Measurements from ENCODE around the gene GRM7. TPM values are rescaled to one million over a fixed set of nuclear protein-coding genes. Genes with fewer than 3 reads are reported as not detected.

GRM7 gene
- total RNA-seq, 4 donors from 2014 or later: 0.29 to 15.8 (median 0.67) TPM

DNA sequence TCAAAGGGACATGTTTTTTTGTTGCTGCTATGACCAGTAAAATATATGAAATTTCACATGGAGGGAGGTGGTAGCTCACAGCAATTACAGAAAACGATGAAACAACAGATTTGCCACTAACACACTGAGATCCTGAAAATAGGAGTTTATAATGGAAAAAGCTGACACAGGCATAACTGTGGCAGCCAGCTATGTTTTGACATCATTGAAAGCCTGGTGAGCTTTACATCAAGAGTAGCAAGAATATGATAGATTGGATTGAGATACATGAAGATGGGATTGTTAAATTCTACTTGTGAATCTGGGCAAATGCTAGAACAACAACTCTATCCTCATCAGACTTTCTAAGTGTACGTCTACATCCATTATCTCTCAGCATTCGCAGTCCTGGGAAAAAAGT, 760.7 kb downstream of the GRM7 start:
- Histone ChIP-seq H3K27ac (no peak overlapping the region), H3K36me3 (no peaks in the 10 kb centered on the region), H3K27me3 (no peaks in the 10 kb centered on the region), H3K9me3 (no peaks in the 10 kb centered on the region), H3K4me1 (no peaks in the 10 kb centered on the region), H3K4me3 (no peak overlapping the region)
- TF ChIP-seq, protein P1, sequence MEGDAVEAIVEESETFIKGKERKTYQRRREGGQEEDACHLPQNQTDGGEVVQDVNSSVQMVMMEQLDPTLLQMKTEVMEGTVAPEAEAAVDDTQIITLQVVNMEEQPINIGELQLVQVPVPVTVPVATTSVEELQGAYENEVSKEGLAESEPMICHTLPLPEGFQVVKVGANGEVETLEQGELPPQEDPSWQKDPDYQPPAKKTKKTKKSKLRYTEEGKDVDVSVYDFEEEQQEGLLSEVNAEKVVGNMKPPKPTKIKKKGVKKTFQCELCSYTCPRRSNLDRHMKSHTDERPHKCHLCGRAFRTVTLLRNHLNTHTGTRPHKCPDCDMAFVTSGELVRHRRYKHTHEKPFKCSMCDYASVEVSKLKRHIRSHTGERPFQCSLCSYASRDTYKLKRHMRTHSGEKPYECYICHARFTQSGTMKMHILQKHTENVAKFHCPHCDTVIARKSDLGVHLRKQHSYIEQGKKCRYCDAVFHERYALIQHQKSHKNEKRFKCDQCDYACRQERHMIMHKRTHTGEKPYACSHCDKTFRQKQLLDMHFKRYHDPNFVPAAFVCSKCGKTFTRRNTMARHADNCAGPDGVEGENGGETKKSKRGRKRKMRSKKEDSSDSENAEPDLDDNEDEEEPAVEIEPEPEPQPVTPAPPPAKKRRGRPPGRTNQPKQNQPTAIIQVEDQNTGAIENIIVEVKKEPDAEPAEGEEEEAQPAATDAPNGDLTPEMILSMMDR (IDR thresholded peaks at IDR 0.05): no peak
- no peak for TF ChIP-seq POLR2A (IDR thresholded peaks at IDR 0.05)
- intact Hi-C loops (cut with DNase I; ENCODE audit: low total_unique reads): no loop called here
- DNase-seq: no peak

DNA sequence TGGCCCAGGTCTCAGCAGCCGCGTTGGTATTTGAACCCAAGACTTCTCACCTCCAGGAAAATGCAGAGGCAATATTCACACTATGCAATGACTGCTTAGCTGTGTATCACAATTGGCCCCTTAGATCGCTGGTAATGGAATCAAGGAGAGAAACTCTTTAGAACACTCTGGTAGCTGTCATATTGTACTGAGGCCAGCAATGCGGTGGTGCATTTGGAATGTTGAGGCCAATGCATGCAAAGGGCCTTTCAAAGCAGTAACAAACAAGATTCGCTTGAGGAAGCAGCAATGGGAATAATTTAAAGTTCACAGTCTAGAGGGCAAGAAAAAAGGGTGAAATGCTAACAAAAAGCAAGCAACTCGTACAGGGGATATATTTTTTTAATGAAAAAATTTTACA, 764.1 kb downstream of the GRM7 start:
- H3K9me3 ChIP-seq: no peaks in the 10 kb centered on the region
- no peaks in the 10 kb centered on the region for H3K27me3 ChIP-seq
- no peaks in the 10 kb centered on the region for H3K36me3 ChIP-seq
- H3K27ac ChIP-seq: no peak overlapping the region
- H3K4me1 ChIP-seq: no peaks in the 10 kb centered on the region
- H3K4me3 ChIP-seq: no peak overlapping the region
- no peak for TF ChIP-seq POLR2A (IDR thresholded peaks at IDR 0.05)
- TF ChIP-seq, protein P1 (IDR thresholded peaks at IDR 0.05): no peak
- intact Hi-C loops (cut with DNase I; ENCODE audit: low total_unique reads): no loop called here
- no peak for DNase-seq

DNA sequence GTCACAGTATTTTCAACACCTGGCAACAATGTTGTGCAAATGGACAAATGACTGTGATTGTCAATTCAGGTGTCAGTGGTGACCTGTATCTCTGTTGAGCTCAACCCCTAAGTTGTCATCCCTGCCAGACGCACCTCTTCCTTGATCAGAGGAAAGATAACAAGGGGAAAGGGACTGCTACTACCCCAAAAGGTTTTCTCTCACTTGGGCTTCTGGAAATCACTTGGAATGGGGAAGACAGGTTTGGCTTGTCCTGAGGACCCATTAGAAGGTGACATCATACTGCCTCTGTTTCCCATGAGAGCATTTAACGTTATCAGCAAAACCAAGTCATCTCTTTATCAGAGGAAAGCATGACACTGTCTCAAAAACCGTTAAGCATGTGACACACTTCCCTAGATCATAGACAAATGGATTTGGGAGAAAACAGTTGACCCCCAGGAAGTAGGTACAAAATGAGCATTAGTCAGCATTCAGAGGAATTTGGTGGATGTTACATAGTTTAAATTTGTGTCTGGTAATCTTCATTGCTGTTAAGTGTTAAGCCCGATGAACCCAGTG, 769.5 kb downstream of the GRM7 start:
- Histone ChIP-seq H3K4me3 (no peak overlapping the region), H3K9me3 (no peaks in the 10 kb centered on the region), H3K27ac (no peak overlapping the region), H3K36me3 (no peaks in the 10 kb centered on the region), H3K27me3 (no peaks in the 10 kb centered on the region), H3K4me1 (no peaks in the 10 kb centered on the region)
- TF ChIP-seq, protein P1 (IDR thresholded peaks at IDR 0.05): no peak
- TF ChIP-seq POLR2A (IDR thresholded peaks at IDR 0.05): no peak
- intact Hi-C loops (cut with DNase I; ENCODE audit: low total_unique reads): no loop called here
- DNase-seq: no peak

DNA sequence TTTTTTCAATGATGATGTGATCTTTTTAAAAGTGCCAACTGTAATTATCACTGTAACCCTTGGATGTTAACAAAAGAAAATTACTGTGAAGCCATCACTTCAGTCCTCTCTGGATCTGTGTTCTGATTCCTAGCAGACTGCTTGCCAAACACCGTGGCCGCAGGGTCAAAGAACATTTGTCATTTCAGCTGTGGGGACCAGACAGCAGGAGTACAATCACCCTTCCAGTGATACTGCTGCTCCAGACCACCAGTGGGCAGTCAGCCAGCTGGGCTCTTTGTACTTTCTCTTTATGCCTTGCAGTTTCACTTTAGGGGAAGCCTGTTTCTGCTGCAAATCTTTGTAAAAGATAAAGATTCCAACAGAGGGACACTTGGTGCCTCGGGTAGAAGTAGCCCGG, 770.0 kb downstream of the GRM7 start:
- Histone ChIP-seq H3K4me1 (no peaks in the 10 kb centered on the region), H3K4me3 (no peak overlapping the region), H3K27me3 (no peaks in the 10 kb centered on the region), H3K27ac (no peak overlapping the region), H3K9me3 (no peaks in the 10 kb centered on the region), H3K36me3 (no peaks in the 10 kb centered on the region)
- intact Hi-C loops (cut with DNase I; ENCODE audit: low total_unique reads): no loop called here
- TF ChIP-seq, protein P1 (IDR thresholded peaks at IDR 0.05): no peak
- no peak for TF ChIP-seq POLR2A (IDR thresholded peaks at IDR 0.05)
- peak in 1 of 2 donors; percentile 13 for DNase-seq

DNA sequence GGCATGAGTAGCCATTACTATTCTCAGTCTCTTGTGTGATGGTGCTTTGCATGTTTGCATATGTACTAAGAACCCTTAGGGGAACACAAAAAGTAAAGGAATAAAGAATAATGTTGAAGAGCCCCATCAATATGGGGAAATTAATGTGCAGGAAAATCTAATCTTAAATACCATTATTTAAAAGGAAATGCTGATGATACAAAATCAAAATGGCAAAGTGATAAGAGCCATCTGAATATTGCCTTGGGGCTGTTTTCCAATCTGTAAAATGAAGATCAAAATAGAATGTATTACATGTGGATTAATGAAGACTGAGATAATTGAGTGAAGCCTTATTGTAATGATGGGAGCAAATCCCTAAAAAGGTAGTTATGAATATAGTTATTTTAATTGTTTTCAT, 771.4 kb downstream of the GRM7 start:
- no peak for TF ChIP-seq POLR2A (IDR thresholded peaks at IDR 0.05)
- TF ChIP-seq, protein P1 (IDR thresholded peaks at IDR 0.05): no peak
- Histone ChIP-seq H3K36me3 (no peaks in the 10 kb centered on the region), H3K4me1 (no peaks in the 10 kb centered on the region), H3K27me3 (no peaks in the 10 kb centered on the region), H3K9me3 (no peaks in the 10 kb centered on the region), H3K4me3 (no peak overlapping the region), H3K27ac (no peak overlapping the region)
- DNase-seq: no peak
- intact Hi-C loops (cut with DNase I; ENCODE audit: low total_unique reads): no loop called here
